Mesenchymal stem cell (in vitro differentiated cells and primary cell): ENCODE results near the gene SLC6A17.
A peak's percentile ranks its signal among the peaks of the same experiment; 100 is the strongest.

Source experiments
- DNase-seq: peaks from one replicate; pipeline ENCODE4 v3.0.0-alpha.2; 2013
- H2AFZ ChIP-seq: one replicate; pipeline ENCODE4 v1.6.1; 2013; ENCODE audit warnings: low read depth, mild to moderate bottlenecking, control low read depth, inconsistent platforms, low read length, moderate library complexity
- H2AK5ac ChIP-seq: 2 replicates; pipeline ENCODE4 v1.6.1; 2013; ENCODE audit warnings: low read length, moderate library complexity, mild to moderate bottlenecking, inconsistent platforms; ENCODE audit not compliant: severe bottlenecking
- H2BK120ac ChIP-seq: one replicate; pipeline ENCODE4 v1.6.1; 2013; ENCODE audit warnings: low read depth, mild to moderate bottlenecking, inconsistent platforms, low read length, moderate library complexity
- H2BK12ac ChIP-seq, 2 experiments: one replicate each; pipeline ENCODE4 v1.6.1; 2013; ENCODE audit warnings: inconsistent platforms in 2 of 2, low read length in 2 of 2, mild to moderate bottlenecking in 2 of 2, moderate library complexity in 2 of 2, control low read depth in 1 of 2
- H2BK15ac ChIP-seq: one replicate; pipeline ENCODE4 v1.6.1; 2013; ENCODE audit warnings: mild to moderate bottlenecking, low read depth, inconsistent platforms; ENCODE audit not compliant: poor library complexity, severe bottlenecking
- H2BK5ac ChIP-seq: 2 replicates; pipeline ENCODE4 v1.6.1; 2013; ENCODE audit warnings: low read depth, mild to moderate bottlenecking, low read length, control low read depth, inconsistent platforms; ENCODE audit not compliant: poor library complexity, severe bottlenecking
- H3K14ac ChIP-seq, 2 experiments: one replicate each; pipeline ENCODE4 v1.6.1; 2013; ENCODE audit warnings: inconsistent platforms in 2 of 2, low read length in 2 of 2, control low read depth in 1 of 2, mild to moderate bottlenecking in 1 of 2, moderate library complexity in 1 of 2
- H3K18ac ChIP-seq, 2 experiments: one replicate each; pipeline ENCODE4 v1.6.1; 2013; ENCODE audit warnings: inconsistent platforms in 2 of 2, low read length in 2 of 2, control low read depth in 1 of 2, low read depth in 1 of 2, mild to moderate bottlenecking in 1 of 2
- H3K23ac ChIP-seq, 2 experiments: one replicate each; pipeline ENCODE4 v1.6.1; 2013; ENCODE audit warnings: inconsistent platforms in 2 of 2, low read length in 2 of 2, mild to moderate bottlenecking in 2 of 2, moderate library complexity in 2 of 2, control low read depth in 1 of 2
- H3K27ac ChIP-seq: 2 replicates; pipeline ENCODE4 v1.5.1; 2013; ENCODE audit warnings: mild to moderate bottlenecking, moderate library complexity, low read length, control low read depth, inconsistent platforms; ENCODE audit not compliant: poor library complexity, severe bottlenecking
- H3K27me3 ChIP-seq, 2 experiments: 2 replicates each; pipeline versions ENCODE4 v1.6.1 to v1.7.0; 2013; ENCODE audit warnings: low read length in 2 of 2, mild to moderate bottlenecking in 2 of 2, moderate library complexity in 2 of 2, control low read depth in 1 of 2, inconsistent platforms in 1 of 2; ENCODE audit not compliant: control insufficient read depth in 1 of 2, insufficient read depth in 1 of 2
- H3K36me3 ChIP-seq, 2 experiments: 2 replicates each; pipeline versions ENCODE4 v1.6.1 to v1.7.0; 2013; ENCODE audit warnings: low read length in 2 of 2, control low read depth in 1 of 2, inconsistent platforms in 1 of 2, low read depth in 1 of 2, mild to moderate bottlenecking in 1 of 2; ENCODE audit not compliant: insufficient read depth in 2 of 2, control insufficient read depth in 1 of 2
- H3K4ac ChIP-seq, 2 experiments: one replicate each; pipeline ENCODE4 v1.6.1; 2013; ENCODE audit warnings: inconsistent platforms in 2 of 2, low read length in 2 of 2, mild to moderate bottlenecking in 2 of 2, moderate library complexity in 2 of 2, control low read depth in 1 of 2, low read depth in 1 of 2
- H3K4me1 ChIP-seq: 2 replicates; pipeline ENCODE4 v1.6.1; 2013; ENCODE audit warnings: low read depth, low read length, control low read depth; ENCODE audit not compliant: control insufficient read depth, insufficient read depth
- H3K4me2 ChIP-seq: 2 replicates; pipeline ENCODE4 v1.6.1; 2013; ENCODE audit warnings: low read length, mild to moderate bottlenecking, inconsistent platforms; ENCODE audit not compliant: poor library complexity, severe bottlenecking
- H3K4me3 ChIP-seq, 2 experiments: 2 replicates each; pipeline versions ENCODE4 v1.5.1 to v1.7.0; 2013; ENCODE audit warnings: low read length in 2 of 2, mild to moderate bottlenecking in 2 of 2, control low read depth in 1 of 2, low read depth in 1 of 2; ENCODE audit not compliant: insufficient read depth in 1 of 2
- H3K79me1 ChIP-seq: replicated peaks from 2 replicates; pipeline ENCODE4 v1.6.1; 2013; ENCODE audit warnings: mild to moderate bottlenecking, control low read depth, low read length, inconsistent platforms; ENCODE audit not compliant: poor library complexity, severe bottlenecking
- H3K9ac ChIP-seq: 2 replicates; pipeline ENCODE4 v1.7.0; 2013; ENCODE audit warnings: mild to moderate bottlenecking, low read length, moderate library complexity
- H3K9me3 ChIP-seq: 2 replicates; pipeline ENCODE4 v1.7.0; 2013; ENCODE audit warnings: mild to moderate bottlenecking, low read length; ENCODE audit not compliant: control insufficient read depth
- H4K8ac ChIP-seq: one replicate; pipeline ENCODE4 v1.6.1; 2013; ENCODE audit warnings: inconsistent platforms, mild to moderate bottlenecking, low read length, moderate library complexity
- H4K91ac ChIP-seq: one replicate; pipeline ENCODE4 v1.6.1; 2013; ENCODE audit warnings: mild to moderate bottlenecking, low read length, inconsistent platforms
- WGBS: methylation state at CpG from one replicate; pipeline ENCODE4 v1.1.7; 2013; ENCODE audit warnings: mixed read lengths; 5-methylcytosine and 5-hydroxymethylcytosine counted together

Gene SLC6A17

GRCh38 chr1:110250008-110250407 lies 99.7 kb downstream of the SLC6A17 start:
- Histone ChIP-seq H2AK5ac (no peak overlapping the region), H3K4me3 (no peak overlapping the region), H2BK120ac (no peak overlapping the region), H3K18ac (no peak overlapping the region), H2AFZ (no peak overlapping the region), H2BK5ac (no peak overlapping the region), H3K79me1 (no peaks in the 10 kb centered on the region), H3K9me3 (no peaks in the 10 kb centered on the region), H3K36me3 (no peaks in the 10 kb centered on the region), H2BK12ac (no peak overlapping the region), H3K4me2 (no peak overlapping the region), H2BK15ac (no peak overlapping the region), H3K9ac (no peak overlapping the region), H4K91ac (no peak overlapping the region), H3K14ac (peak overlapping the region in 1 of 2 experiments; percentile 59), H3K4ac (no peak overlapping the region), H3K4me1 (no peaks in the 10 kb centered on the region), H3K23ac (no peak overlapping the region), H4K8ac (no peak overlapping the region), H3K27ac (no peak overlapping the region), H3K27me3 (peaks cover 4 to 35% of the 10 kb centered on the region in 2 experiments)
- no peak for DNase-seq
- WGBS, result 57% methylated on average over 4 of the region's 4 CpGs

GRCh38 chr1:110250749-110251148 lies 100.5 kb downstream of the SLC6A17 start:
- WGBS, result 56% methylated on average over 2 of the region's 2 CpGs
- no peak overlapping the region for H4K91ac ChIP-seq

More at GRCh38 chr1:110250749-110251148, 100.5 kb downstream of the SLC6A17 start:
- H3K4ac ChIP-seq, result no peak overlapping the region
- H3K9me3 ChIP-seq, result no peaks in the 10 kb centered on the region
- no peak overlapping the region for H3K18ac ChIP-seq
- no peak overlapping the region for H2AFZ ChIP-seq
- H3K9ac ChIP-seq, result no peak overlapping the region
- H3K27me3 ChIP-seq, result peaks cover 11 to 35% of the 10 kb centered on the region in 2 experiments
- H3K14ac ChIP-seq, result peak overlapping the region in 1 of 2 experiments; percentile 56
- H3K36me3 ChIP-seq, result no peaks in the 10 kb centered on the region
- H4K8ac ChIP-seq, result no peak overlapping the region
- no peak overlapping the region for H3K4me3 ChIP-seq
- no peak overlapping the region for H3K27ac ChIP-seq
- H2BK15ac ChIP-seq, result no peak overlapping the region
- no peaks in the 10 kb centered on the region for H3K79me1 ChIP-seq
- H2BK120ac ChIP-seq, result no peak overlapping the region
- no peak overlapping the region for H2BK5ac ChIP-seq
- no peak overlapping the region for H2BK12ac ChIP-seq
- no peak overlapping the region for H2AK5ac ChIP-seq
- peak overlapping the region in 1 of 2 experiments; percentile 83 for H3K23ac ChIP-seq
- no peak overlapping the region for H3K4me2 ChIP-seq
- no peaks in the 10 kb centered on the region for H3K4me1 ChIP-seq
- DNase-seq, result no peak
